DOHH2 (cell line): ENCODE results near the gene TNFSF15.

ENCODE experiments used
- H3F3A ChIP-seq: fragments of 200-600 bp; sonication (generic), shearing (Covaris generic); 2 replicates; pipeline ENCODE4 v1.6.0; 2016; ENCODE audit warnings: antibody characterized with exemption, mild to moderate bottlenecking; ENCODE audit not compliant: control insufficient read depth, insufficient read depth
- H3K27ac ChIP-seq: fragments of 200-600 bp; sonication (generic); 2 replicates; pipeline ENCODE4 v1.5.1; 2014; ENCODE audit warnings: low read depth, mild to moderate bottlenecking, low read length, moderate library complexity
- H3K27me3 ChIP-seq: fragments of 200-600 bp; sonication (generic); 2 replicates; pipeline ENCODE4 v1.6.1; 2014; ENCODE audit warnings: mild to moderate bottlenecking, low read length, mixed read lengths; ENCODE audit not compliant: control insufficient read depth
- H3K36me3 ChIP-seq: fragments of 200-600 bp; sonication (generic); 2 replicates; pipeline ENCODE4 v1.6.1; 2014; ENCODE audit warnings: mild to moderate bottlenecking, low read length, moderate library complexity, mixed read lengths; ENCODE audit not compliant: control insufficient read depth
- H3K4me1 ChIP-seq: fragments of 200-600 bp; sonication (generic); 2 replicates; pipeline ENCODE4 v1.6.1; 2014; ENCODE audit warnings: mild to moderate bottlenecking, low read length, mixed read lengths; ENCODE audit not compliant: control insufficient read depth
- H3K4me2 ChIP-seq: fragments of 200-600 bp; sonication (generic); 2 replicates; pipeline ENCODE4 v1.6.0; 2014; ENCODE audit warnings: mild to moderate bottlenecking, low read length, moderate library complexity
- H3K4me3 ChIP-seq: fragments of 200-600 bp; sonication (generic); 2 replicates; pipeline ENCODE4 v1.5.1; 2014; ENCODE audit warnings: mild to moderate bottlenecking, low read length, mixed read lengths
- H3K79me2 ChIP-seq: fragments of 200-600 bp; sonication (generic); 2 replicates; pipeline ENCODE4 v1.6.1; 2014; ENCODE audit warnings: mild to moderate bottlenecking, low read length, mixed read lengths; ENCODE audit not compliant: control insufficient read depth
- H3K9me2 ChIP-seq: fragments of 200-600 bp; sonication (generic); replicated peaks from 2 replicates; pipeline ENCODE4 v1.6.1; 2014; ENCODE audit warnings: mild to moderate bottlenecking, low read length, mixed read lengths; ENCODE audit not compliant: control insufficient read depth
- H3K9me3 ChIP-seq: fragments of 200-600 bp; sonication (generic); 2 replicates; pipeline ENCODE4 v1.6.1; 2014; ENCODE audit warnings: antibody characterized with exemption, low read length, mixed read lengths; ENCODE audit not compliant: control insufficient read depth, insufficient read depth
- H4K20me1 ChIP-seq: fragments of 200-600 bp; sonication (generic); 2 replicates; pipeline ENCODE4 v1.6.0; 2014; ENCODE audit warnings: low read depth, mild to moderate bottlenecking, antibody characterized with exemption, low read length, moderate library complexity; ENCODE audit not compliant: control insufficient read depth, insufficient read depth
- CTCF ChIP-seq: fragments of 200-600 bp; sonication (generic); IDR thresholded peaks from one replicate; pipeline ENCODE4 v1.5.1; 2014; ENCODE audit warnings: antibody characterized with exemption, mild to moderate bottlenecking, low read depth, low read length; ENCODE audit not compliant: poor library complexity, severe bottlenecking
- EZH2phosphoT487 ChIP-seq: fragments of 200-600 bp; sonication (generic); IDR thresholded peaks from 2 replicates; pipeline ENCODE4 v1.6.1; 2017; ENCODE audit warnings: borderline replicate concordance, mild to moderate bottlenecking, antibody characterized with exemption, low read length, moderate library complexity, mixed read lengths

TNFSF15 gene

GRCh38 chr9:114798780-114799427 lies 6.9 kb downstream of the TNFSF15 start:
- Histone ChIP-seq H3K36me3 (no peaks in the 10 kb centered on the region), H4K20me1 (no peaks in the 10 kb centered on the region)

GRCh38 chr9:114798101-114798500 lies 7.7 kb downstream of the TNFSF15 start:
- peaks cover 8% of the 10 kb centered on the region for H3K27me3 ChIP-seq
- no peaks in the 10 kb centered on the region for H3K79me2 ChIP-seq
- H3F3A ChIP-seq, result no peaks in the 10 kb centered on the region
- H3K27ac ChIP-seq, result no peak overlapping the region
- H3K4me1 ChIP-seq, result no peaks in the 10 kb centered on the region
- no peaks in the 10 kb centered on the region for H3K9me3 ChIP-seq
- no peak overlapping the region for H3K4me2 ChIP-seq
- TF ChIP-seq CTCF (no peak), EZH2phosphoT487 (no peak)
- H3K9me2 ChIP-seq, result no peaks in the 10 kb centered on the region
- H3K4me3 ChIP-seq, result no peak overlapping the region
- H4K20me1 ChIP-seq, result no peaks in the 10 kb centered on the region
- H3K36me3 ChIP-seq, result no peaks in the 10 kb centered on the region

More at GRCh38 chr9:114798780-114799427, 6.9 kb downstream of the TNFSF15 start:
- Histone ChIP-seq H3K9me2 (no peaks in the 10 kb centered on the region), H3K4me1 (no peaks in the 10 kb centered on the region), H3K9me3 (no peaks in the 10 kb centered on the region), H3K79me2 (no peaks in the 10 kb centered on the region), H3K27me3 (peaks cover 8% of the 10 kb centered on the region), H3K27ac (no peak overlapping the region), H3K4me3 (no peak overlapping the region), H3F3A (no peaks in the 10 kb centered on the region), H3K4me2 (no peak overlapping the region)
- TF ChIP-seq CTCF (no peak), EZH2phosphoT487 (no peak)

- Histone ChIP-seq H3K27me3 (peaks cover 7% of the 10 kb centered on the region; the same call in 1 of the 2 replicates), H3K27ac (no peak overlapping the region), H4K20me1 (no peaks in the 10 kb centered on the region), H3K79me2 (no peaks in the 10 kb centered on the region), H3K4me2 (no peak overlapping the region), H3K36me3 (no peaks in the 10 kb centered on the region), H3K9me2 (no peaks in the 10 kb centered on the region), H3K4me3 (no peak overlapping the region), H3F3A (no peaks in the 10 kb centered on the region), H3K4me1 (no peaks in the 10 kb centered on the region), H3K9me3 (no peaks in the 10 kb centered on the region)
- TF ChIP-seq CTCF (no peak), EZH2phosphoT487 (no peak)
These were observed 13.4 kb downstream of the TNFSF15 start for GRCh38 chr9:114792396-114792795.
